ENCODE data around the gene ADGRD1. TPM values are rescaled to one million over a fixed set of nuclear protein-coding genes. Genes with fewer than 3 reads are reported as not detected.
A peak's percentile ranks its signal among the peaks of the same experiment; 100 is the strongest.
"Not testable (repeated sequence)": the region's sequence is repeated elsewhere in the genome, so short reads cannot be mapped to it uniquely, and the experiment has no call there.

Gene ADGRD1
- 1.6 TPM for polyA plus RNA-seq (2012; ENCODE audit: low read depth, missing spikeins)

DNA sequence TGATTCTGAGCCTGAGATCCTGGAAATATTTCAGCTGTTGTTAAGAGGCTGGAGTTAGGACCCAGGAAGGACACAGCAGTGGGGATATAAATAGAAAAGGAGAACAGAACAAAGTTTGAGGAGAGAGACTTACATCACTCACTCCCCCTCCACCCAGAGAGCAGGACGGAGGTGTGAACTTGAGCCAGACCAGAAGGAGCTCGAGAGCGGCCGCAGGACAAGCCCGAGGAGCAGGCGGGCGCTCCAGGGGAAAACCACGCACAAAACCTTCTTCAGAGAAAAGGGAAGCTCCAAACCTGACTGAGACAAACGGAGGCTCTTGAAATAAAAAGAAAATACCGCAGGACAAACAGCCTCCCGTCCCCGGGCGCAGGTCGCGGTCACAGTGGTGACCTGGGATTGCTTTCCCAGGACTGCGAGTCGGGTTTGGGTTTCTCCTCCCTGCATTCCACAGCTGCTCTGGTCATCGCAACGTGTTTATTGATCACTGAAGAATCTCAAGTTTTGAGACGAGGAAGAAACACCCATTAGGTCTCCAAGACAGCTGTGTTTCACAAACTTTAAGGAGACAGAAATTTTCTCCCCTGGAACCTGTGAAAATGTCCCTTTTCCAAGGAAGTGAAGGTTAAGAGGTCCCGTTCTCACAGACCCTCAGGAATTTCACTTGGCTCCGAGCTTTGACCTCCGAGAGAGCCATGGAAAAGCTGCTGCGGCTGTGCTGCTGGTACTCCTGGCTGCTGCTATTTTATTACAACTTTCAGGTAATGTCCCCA lies at the start of gene ADGRD1:
Gene ADGRD1 (plus strand): TSS at position 137 of the 773 bp plus-strand sequence. CDS start 559 bp downstream, at position 696.
- no peak for FAIRE-seq
- no peak for TF ChIP-seq POLR2AphosphoS5 (IDR thresholded peaks at IDR 0.05; ENCODE audit: low read depth, low read length)
- peak; percentile 32; the same call in 1 of the 2 replicates for TF ChIP-seq SPI1 (IDR thresholded peaks at IDR 0.05; ENCODE audit: low read depth, low read length)
- TF ChIP-seq POLR2A (IDR thresholded peaks at IDR 0.05; ENCODE audit: low read depth, low read length), result no peak
- TF ChIP-seq TAF1 (IDR thresholded peaks at IDR 0.05; ENCODE audit: low read depth, low read length), result no peak
- no peak for TF ChIP-seq PAX5 (IDR thresholded peaks at IDR 0.05; ENCODE audit: insufficient read depth, low read length, severe bottlenecking)
- TF ChIP-seq POU2F2 (IDR thresholded peaks at IDR 0.05; ENCODE audit: low read depth, low read length), result no peak
- no peak for DNase-seq (ENCODE audit: insufficient read length, low spot score)

GRCh38 chr12:130904064-130904463 lies 49.6 kb upstream of the ADGRD1 start:
- TF ChIP-seq TAF1 (IDR thresholded peaks at IDR 0.05; ENCODE audit: low read depth, low read length) (no peak), POLR2AphosphoS5 (IDR thresholded peaks at IDR 0.05; ENCODE audit: low read depth, low read length) (no peak), SPI1 (IDR thresholded peaks at IDR 0.05; ENCODE audit: low read depth, low read length) (no peak), PAX5 (IDR thresholded peaks at IDR 0.05; ENCODE audit: insufficient read depth, low read length, severe bottlenecking) (no peak), POU2F2 (IDR thresholded peaks at IDR 0.05; ENCODE audit: low read depth, low read length) (no peak), POLR2A (IDR thresholded peaks at IDR 0.05; ENCODE audit: low read depth, low read length) (no peak)
- DNase-seq (ENCODE audit: insufficient read length, low spot score) (no peak), FAIRE-seq (no peak)

DNA sequence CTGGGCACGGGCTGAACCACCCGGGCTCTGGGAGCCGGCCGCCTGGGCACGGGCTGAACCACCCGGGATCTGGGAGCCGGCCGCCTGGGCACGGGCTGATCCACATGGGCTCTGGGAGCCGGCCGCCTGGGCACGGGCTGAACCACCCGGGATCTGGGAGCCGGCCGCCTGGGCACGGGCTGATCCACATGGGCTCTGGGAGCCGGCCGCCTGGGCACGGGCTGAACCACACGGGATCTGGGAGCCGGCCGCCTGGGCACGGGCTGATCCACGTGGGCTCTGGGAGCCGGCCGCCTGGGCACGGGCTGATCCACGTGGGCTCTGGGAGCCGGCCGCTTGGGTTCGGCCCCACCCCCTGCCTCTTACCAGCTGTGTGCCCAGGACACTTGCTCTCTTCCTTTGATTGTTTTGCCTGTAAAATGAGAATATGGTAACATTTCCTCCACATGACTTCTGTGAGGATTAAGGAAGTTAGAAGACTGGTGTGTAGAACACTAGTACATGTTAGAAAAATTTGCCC lies 48.7 kb upstream of the ADGRD1 start:
- not testable (repeated sequence) for FAIRE-seq; DNase-seq (ENCODE audit: insufficient read length, low spot score)

DNA sequence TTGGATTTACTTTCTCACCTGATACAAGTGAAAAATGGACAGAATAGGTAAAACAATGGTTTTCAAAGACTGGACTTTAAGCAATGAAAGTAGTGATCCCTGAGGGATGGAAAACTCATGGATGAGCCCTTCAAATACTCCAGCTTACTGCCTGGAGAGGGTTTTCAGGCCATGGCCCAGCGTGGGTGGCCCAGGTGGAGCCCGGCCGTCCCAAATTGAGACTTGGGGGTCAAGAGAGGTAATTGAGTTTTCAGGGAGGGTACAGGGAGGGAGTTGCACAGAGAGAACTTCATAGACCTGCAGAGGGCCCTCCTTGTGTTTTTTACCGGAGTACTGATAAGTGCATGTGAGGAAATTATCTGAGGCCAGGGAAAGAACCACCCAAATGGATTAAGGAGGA lies 44.6 kb upstream of the ADGRD1 start:
- DNase-seq (ENCODE audit: insufficient read length, low spot score) (no peak), FAIRE-seq (no peak)
- TF ChIP-seq SPI1 (IDR thresholded peaks at IDR 0.05; ENCODE audit: low read depth, low read length) (no peak), TAF1 (IDR thresholded peaks at IDR 0.05; ENCODE audit: low read depth, low read length) (no peak), POLR2AphosphoS5 (IDR thresholded peaks at IDR 0.05; ENCODE audit: low read depth, low read length) (no peak), PAX5 (IDR thresholded peaks at IDR 0.05; ENCODE audit: insufficient read depth, low read length, severe bottlenecking) (no peak), POLR2A (IDR thresholded peaks at IDR 0.05; ENCODE audit: low read depth, low read length) (no peak), POU2F2 (IDR thresholded peaks at IDR 0.05; ENCODE audit: low read depth, low read length) (no peak)

DNA sequence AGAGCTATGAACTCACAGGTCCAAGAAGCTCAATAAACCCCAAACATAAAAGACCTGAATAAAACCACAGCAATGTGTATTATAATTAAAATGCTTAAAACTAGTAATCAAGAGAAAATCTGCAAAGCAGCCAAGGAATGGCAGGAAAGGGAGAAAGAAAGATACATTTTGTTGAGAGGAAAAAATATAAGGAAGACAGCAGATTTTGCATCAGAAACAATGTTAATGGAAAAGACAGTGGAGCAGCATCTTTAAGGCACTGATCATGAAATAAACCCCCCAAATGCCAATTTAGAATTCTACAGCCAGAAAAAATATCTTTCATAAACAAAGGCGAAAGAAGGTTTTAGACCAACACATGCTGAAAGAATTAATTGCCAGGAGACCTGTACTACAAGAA lies 42.5 kb upstream of the ADGRD1 start:
- FAIRE-seq (no peak), DNase-seq (ENCODE audit: insufficient read length, low spot score) (no peak)
- TF ChIP-seq POLR2A (IDR thresholded peaks at IDR 0.05; ENCODE audit: low read depth, low read length) (no peak), TAF1 (IDR thresholded peaks at IDR 0.05; ENCODE audit: low read depth, low read length) (no peak), PAX5 (IDR thresholded peaks at IDR 0.05; ENCODE audit: insufficient read depth, low read length, severe bottlenecking) (no peak), POLR2AphosphoS5 (IDR thresholded peaks at IDR 0.05; ENCODE audit: low read depth, low read length) (no peak), POU2F2 (IDR thresholded peaks at IDR 0.05; ENCODE audit: low read depth, low read length) (no peak), SPI1 (IDR thresholded peaks at IDR 0.05; ENCODE audit: low read depth, low read length) (no peak)

DNA sequence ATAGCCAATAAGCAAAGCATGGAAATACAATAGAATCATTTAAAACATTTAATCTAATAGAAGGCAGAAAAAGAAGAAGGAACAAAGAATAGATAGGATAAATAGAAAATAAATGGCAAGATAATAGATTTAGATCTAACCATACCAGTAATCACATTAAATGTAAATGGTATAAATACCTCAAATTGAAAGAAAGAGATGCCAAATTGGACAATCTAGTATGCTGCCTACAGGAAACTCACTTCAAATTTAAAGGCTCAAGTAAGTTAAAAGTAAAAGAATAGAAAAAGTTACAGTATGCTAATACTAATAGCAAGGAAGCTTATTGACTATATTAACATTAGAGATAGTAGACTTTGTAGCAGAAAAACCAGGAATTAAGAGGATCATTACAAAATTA lies 41.8 kb upstream of the ADGRD1 start:
- TF ChIP-seq TAF1 (IDR thresholded peaks at IDR 0.05; ENCODE audit: low read depth, low read length) (no peak), PAX5 (IDR thresholded peaks at IDR 0.05; ENCODE audit: insufficient read depth, low read length, severe bottlenecking) (no peak), POLR2A (IDR thresholded peaks at IDR 0.05; ENCODE audit: low read depth, low read length) (no peak), POLR2AphosphoS5 (IDR thresholded peaks at IDR 0.05; ENCODE audit: low read depth, low read length) (no peak)
- no peak for DNase-seq (ENCODE audit: insufficient read length, low spot score)
- no peak for FAIRE-seq

GRCh38 chr12:130916241-130916911 lies 37.3 kb upstream of the ADGRD1 start:
- DNase-seq (ENCODE audit: insufficient read length, low spot score), result peak; percentile 51
- TF ChIP-seq POU2F2 (IDR thresholded peaks at IDR 0.05; ENCODE audit: low read depth, low read length), result peak; percentile 44; the same call in 1 of the 2 replicates
- TF ChIP-seq TAF1 (IDR thresholded peaks at IDR 0.05; ENCODE audit: low read depth, low read length), result no peak
- FAIRE-seq, result peak; percentile 72

DNA sequence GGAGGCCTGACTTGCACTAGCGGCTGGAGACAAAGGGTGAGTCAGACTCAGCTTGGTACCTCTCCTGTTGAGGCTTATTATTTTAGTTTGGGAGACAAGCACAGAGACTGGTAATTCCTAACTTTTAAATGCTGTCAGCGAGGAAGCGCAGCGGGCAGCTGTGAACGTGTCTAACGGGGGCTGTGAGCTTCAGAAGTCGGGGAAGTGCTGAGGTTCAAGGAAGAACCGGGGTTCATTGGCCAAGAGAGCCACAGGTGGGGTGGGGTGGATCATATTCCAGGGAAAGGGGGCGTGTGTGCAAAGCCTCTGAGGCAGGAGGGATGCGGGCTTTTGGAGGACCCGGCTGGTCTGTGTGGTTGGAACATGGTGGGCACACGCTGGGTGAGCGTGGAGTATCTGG lies 36.1 kb upstream of the ADGRD1 start:
- FAIRE-seq, result no peak
- TF ChIP-seq POLR2AphosphoS5 (IDR thresholded peaks at IDR 0.05; ENCODE audit: low read depth, low read length) (no peak), PAX5 (IDR thresholded peaks at IDR 0.05; ENCODE audit: insufficient read depth, low read length, severe bottlenecking) (no peak), SPI1 (IDR thresholded peaks at IDR 0.05; ENCODE audit: low read depth, low read length) (no peak), POU2F2 (IDR thresholded peaks at IDR 0.05; ENCODE audit: low read depth, low read length) (no peak), TAF1 (IDR thresholded peaks at IDR 0.05; ENCODE audit: low read depth, low read length) (no peak), POLR2A (IDR thresholded peaks at IDR 0.05; ENCODE audit: low read depth, low read length) (no peak)
- DNase-seq (ENCODE audit: insufficient read length, low spot score), result no peak

DNA sequence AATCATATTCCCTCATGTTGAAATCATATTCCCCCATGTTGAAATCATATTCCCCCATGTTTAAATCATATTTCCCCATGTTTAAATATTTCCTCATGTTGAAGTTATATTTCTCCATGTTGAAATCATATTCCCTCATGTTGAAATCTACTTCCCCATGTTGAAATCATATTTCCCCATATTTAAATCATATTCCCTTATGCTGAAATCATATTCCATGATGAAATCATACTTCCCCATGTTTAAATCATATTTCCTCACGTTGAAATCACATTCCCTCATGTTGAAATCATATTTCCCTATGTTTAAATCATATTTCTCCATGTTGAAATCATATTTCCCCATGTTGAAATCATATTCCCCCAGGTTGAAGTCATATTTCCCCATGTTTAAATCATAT lies 34.6 kb upstream of the ADGRD1 start:
- FAIRE-seq (no peak), DNase-seq (ENCODE audit: insufficient read length, low spot score) (no peak)
- TF ChIP-seq PAX5 (IDR thresholded peaks at IDR 0.05; ENCODE audit: insufficient read depth, low read length, severe bottlenecking), result no peak
- TF ChIP-seq SPI1 (IDR thresholded peaks at IDR 0.05; ENCODE audit: low read depth, low read length), result no peak
- TF ChIP-seq TAF1 (IDR thresholded peaks at IDR 0.05; ENCODE audit: low read depth, low read length), result no peak
- no peak for TF ChIP-seq POLR2A (IDR thresholded peaks at IDR 0.05; ENCODE audit: low read depth, low read length)
- no peak for TF ChIP-seq POLR2AphosphoS5 (IDR thresholded peaks at IDR 0.05; ENCODE audit: low read depth, low read length)
- TF ChIP-seq POU2F2 (IDR thresholded peaks at IDR 0.05; ENCODE audit: low read depth, low read length), result no peak
